IPS-20b (cell line): ENCODE measurements around the gene ZNHIT2.
"Not testable (repeated sequence)": the region's sequence is repeated elsewhere in the genome, so short reads cannot be mapped to it uniquely, and the experiment has no call there.

Experiments used
- H3K27ac ChIP-seq: one replicate; pipeline ENCODE4 v1.5.1; 2013; ENCODE audit warnings: low read length
- H3K27me3 ChIP-seq: 2 replicates; pipeline ENCODE4 v1.6.1; 2013; ENCODE audit warnings: mild to moderate bottlenecking, low read length, inconsistent platforms; ENCODE audit not compliant: insufficient read depth
- H3K36me3 ChIP-seq: 2 replicates; pipeline ENCODE4 v1.6.1; 2013; ENCODE audit warnings: low read depth, mild to moderate bottlenecking, inconsistent platforms, low read length, moderate library complexity; ENCODE audit not compliant: insufficient read depth
- H3K4me1 ChIP-seq: 2 replicates; pipeline ENCODE4 v1.6.1; 2013; ENCODE audit warnings: mild to moderate bottlenecking, control low read depth, inconsistent platforms, low read length, moderate library complexity; ENCODE audit not compliant: insufficient read depth
- H3K4me3 ChIP-seq: 2 replicates; pipeline ENCODE4 v1.5.1; 2013; ENCODE audit warnings: mild to moderate bottlenecking, low read length, inconsistent platforms
- H3K9ac ChIP-seq: 2 replicates; pipeline ENCODE4 v1.6.1; 2013; ENCODE audit warnings: low read depth, mild to moderate bottlenecking, inconsistent platforms, low read length, moderate library complexity
- H3K9me3 ChIP-seq: 2 replicates; pipeline ENCODE4 v1.6.1; 2013; ENCODE audit warnings: mild to moderate bottlenecking, low read depth, low read length, inconsistent platforms; ENCODE audit not compliant: insufficient read depth

ZNHIT2 gene

GRCh38 chr11:65150509-65151299 lies 33.2 kb upstream of the ZNHIT2 start:
- Histone ChIP-seq H3K9ac (no peak overlapping the region), H3K4me3 (no peak overlapping the region), H3K27ac (no peak overlapping the region), H3K4me1 (no peaks in the 10 kb centered on the region), H3K36me3 (no peaks in the 10 kb centered on the region), H3K27me3 (0 out of 2 replicates have a peak, but pooled peaks cover 3% of the 10 kb centered on the region), H3K9me3 (no peaks in the 10 kb centered on the region)

DNA sequence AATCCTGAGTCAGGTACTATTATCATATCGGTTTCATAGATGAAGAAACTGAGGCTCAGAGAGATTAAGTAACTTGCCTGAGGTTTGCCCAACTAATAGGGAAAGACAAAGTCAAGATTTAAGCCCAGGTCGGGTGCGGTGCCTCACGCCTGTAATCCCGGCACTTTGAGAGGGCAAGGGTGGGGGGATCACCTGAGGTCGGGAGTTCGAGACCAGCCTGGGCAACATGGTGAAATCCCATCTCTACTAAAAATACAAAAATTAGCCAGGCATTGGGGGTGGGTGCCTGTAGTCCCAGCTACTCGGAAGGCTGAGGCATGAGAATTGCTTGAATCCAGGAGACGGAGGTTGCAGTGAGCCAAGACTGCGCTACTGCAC lies 32.6 kb upstream of the ZNHIT2 start:
- not testable (repeated sequence) for H3K27ac ChIP-seq, H3K4me3 ChIP-seq

GRCh38 chr11:65148657-65149056 lies 31.2 kb upstream of the ZNHIT2 start:
- H3K4me3 ChIP-seq, result no peak overlapping the region
- H3K9ac ChIP-seq, result no peak overlapping the region
- no peak overlapping the region for H3K27ac ChIP-seq
- H3K27me3 ChIP-seq, result 0 out of 2 replicates have a peak, but pooled peaks cover 3% of the 10 kb centered on the region
- no peaks in the 10 kb centered on the region for H3K4me1 ChIP-seq
- H3K9me3 ChIP-seq, result no peaks in the 10 kb centered on the region
- H3K36me3 ChIP-seq, result no peaks in the 10 kb centered on the region

More for the DNA sequence above, 32.6 kb upstream of the ZNHIT2 start:
- H3K36me3 ChIP-seq, H3K4me1 ChIP-seq, H3K9ac ChIP-seq, H3K9me3 ChIP-seq, H3K27me3 ChIP-seq: not testable (repeated sequence)

- no peaks in the 10 kb centered on the region for H3K36me3 ChIP-seq
- no peak overlapping the region for H3K4me3 ChIP-seq
- no peaks in the 10 kb centered on the region for H3K27me3 ChIP-seq
- no peaks in the 10 kb centered on the region for H3K9me3 ChIP-seq
- H3K27ac ChIP-seq, result no peak overlapping the region
- no peak overlapping the region for H3K9ac ChIP-seq
- no peaks in the 10 kb centered on the region for H3K4me1 ChIP-seq
These were observed 30.0 kb upstream of the ZNHIT2 start for GRCh38 chr11:65147352-65148075.

DNA sequence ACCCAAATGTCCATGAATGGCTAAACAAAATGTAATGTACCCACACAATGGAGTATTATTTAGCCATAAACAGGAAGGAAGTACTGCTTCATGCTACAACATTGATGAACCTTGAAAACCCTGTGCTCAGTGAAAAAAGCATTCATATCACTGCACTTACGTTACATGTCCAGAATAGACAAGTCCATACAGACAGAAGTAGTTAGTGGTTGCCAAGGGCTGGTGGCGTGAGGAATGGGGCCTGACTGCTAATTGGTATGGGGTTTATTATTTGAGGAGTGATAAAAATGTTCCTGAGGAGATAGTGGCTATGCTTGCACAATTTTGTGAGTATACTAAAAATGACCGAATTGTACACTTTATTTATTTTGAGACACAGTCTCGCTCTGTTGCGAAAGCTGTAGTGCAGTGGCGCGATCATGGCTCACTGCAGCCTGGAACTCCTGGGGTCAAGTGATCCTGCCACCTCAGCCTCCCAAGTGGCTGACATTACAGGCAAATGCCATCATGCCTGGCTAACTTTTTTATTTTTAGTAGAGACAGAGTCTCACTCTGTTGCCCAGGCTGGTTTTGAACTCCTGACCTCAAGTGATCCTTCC lies 24.5 kb upstream of the ZNHIT2 start:
- Histone ChIP-seq H3K9me3 (no peaks in the 10 kb centered on the region), H3K4me1 (no peaks in the 10 kb centered on the region), H3K9ac (no peak overlapping the region)

DNA sequence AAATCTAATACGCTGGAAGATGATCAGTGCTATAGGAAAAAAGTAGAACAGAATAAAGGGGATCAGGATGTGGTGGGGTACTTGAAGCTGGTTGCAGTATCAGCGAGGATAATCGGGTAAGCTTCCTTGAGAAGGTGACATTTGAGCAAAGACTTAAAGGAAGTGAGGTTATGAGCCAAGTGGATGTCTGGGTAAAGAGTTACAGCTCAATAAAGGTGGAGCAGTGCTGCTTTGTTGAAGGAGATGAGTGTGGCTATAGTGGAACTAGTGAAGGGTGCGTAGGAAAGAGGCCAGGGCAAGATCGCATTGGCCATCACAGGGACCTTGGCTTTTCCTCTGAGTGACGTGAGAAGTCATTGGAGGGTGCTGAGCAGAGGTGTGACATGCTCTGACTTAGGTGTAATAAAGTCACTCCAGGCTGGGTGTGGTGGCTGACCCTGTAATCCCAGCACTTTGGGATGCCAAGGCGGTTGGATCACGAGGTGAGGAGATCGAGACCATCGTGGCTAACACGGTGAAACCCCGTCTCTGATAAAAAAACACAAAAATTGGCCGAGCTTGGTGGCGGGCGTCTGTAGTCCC lies 19.1 kb upstream of the ZNHIT2 start:
- Histone ChIP-seq H3K27ac (no peak overlapping the region), H3K27me3 (peaks cover 17% of the 10 kb centered on the region), H3K36me3 (peaks cover 11% of the 10 kb centered on the region), H3K9me3 (no peaks in the 10 kb centered on the region), H3K9ac (no peak overlapping the region), H3K4me3 (no peak overlapping the region), H3K4me1 (no peaks in the 10 kb centered on the region)

More for the DNA sequence above, 24.5 kb upstream of the ZNHIT2 start:
- peaks cover 17% of the 10 kb centered on the region for H3K27me3 ChIP-seq
- H3K36me3 ChIP-seq, result no peaks in the 10 kb centered on the region
- no peak overlapping the region for H3K27ac ChIP-seq
- no peak overlapping the region for H3K4me3 ChIP-seq

GRCh38 chr11:65135633-65136145 lies 18.2 kb upstream of the ZNHIT2 start:
- Histone ChIP-seq H3K27ac (peak overlapping the region; percentile 49), H3K4me3 (peak overlapping the region; percentile 88), H3K36me3 (peaks cover 20% of the 10 kb centered on the region), H3K27me3 (peaks cover 8% of the 10 kb centered on the region), H3K9me3 (no peaks in the 10 kb centered on the region), H3K4me1 (no peaks in the 10 kb centered on the region), H3K9ac (peak overlapping the region; percentile 87; the same call in 1 of the 2 replicates)

DNA sequence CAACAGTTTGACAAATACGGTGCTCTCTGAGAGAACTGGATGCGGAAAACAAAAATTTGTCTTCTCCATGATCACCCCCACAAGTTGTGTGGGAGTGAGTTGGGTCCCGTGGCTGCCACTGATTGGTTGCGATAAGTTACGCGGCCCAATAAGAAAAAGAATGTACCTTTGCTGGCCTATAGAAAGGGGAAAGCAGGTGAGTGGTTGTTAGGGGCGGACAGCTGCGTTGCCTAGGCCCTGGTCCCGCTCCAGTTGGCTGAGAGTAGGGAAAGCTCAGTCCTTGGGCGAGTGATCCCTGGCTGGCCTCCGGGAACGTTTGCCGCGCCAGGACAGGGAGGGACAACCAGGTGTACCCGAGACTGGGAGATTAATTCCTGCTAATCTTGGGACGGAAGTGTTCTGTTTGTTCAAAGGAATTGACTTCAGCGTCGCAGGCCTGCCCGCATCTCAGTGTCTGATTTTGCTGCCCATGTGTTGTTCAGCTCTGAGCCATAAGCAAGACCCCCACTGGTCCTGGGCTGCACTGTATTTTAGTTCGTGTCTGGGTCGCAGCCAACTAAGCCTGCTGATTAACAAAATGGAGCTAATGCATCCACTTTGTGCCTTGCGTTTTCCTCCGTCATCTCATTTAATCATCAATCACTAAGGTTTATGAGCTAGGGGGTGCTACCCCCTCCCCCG lies 17.6 kb upstream of the ZNHIT2 start:
- Histone ChIP-seq H3K27me3 (0 out of 2 replicates have a peak, but pooled peaks cover 2% of the 10 kb centered on the region), H3K4me3 (peak overlapping the region; percentile 88), H3K9me3 (no peaks in the 10 kb centered on the region), H3K9ac (peak overlapping the region; percentile 87), H3K36me3 (peaks cover 25% of the 10 kb centered on the region), H3K4me1 (no peaks in the 10 kb centered on the region), H3K27ac (peak overlapping the region; percentile 97)

DNA sequence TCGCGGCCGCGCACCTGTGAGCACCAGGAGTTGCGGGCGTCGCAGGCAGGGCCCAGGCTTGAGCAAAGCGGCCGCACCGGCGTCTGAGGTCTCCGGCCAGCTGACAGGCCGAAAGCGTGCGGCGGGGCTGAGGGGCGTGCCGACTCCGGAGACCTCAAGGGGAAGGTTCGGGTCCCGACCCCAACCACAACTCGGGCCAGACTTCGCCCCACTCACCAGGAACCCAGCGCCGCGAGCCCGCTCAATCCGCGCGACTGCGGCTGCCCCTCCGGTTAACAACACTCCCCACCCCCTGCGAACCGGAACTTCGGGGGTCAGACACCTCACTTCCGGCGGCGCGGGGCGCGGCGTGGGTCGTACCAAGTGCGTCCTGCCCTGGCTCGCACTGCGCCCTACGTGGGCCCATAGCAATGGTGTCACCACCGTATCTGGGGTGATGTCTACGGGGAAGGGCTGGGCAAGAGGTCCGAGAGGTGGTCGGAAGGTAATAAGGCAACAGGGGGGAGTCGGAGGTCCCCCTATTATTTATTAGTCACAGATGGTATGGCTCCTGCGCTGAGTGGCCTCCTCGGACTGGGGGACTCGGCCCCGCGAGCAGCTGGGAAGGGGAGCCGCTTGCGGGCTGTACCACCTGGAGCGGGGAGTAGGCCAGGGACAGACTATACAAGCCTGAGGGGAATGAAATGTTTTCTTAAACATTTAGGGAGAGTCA lies 16.9 kb upstream of the ZNHIT2 start, which contains the start of gene SYVN1:
TSS of gene SYVN1 (minus strand) at position 280 of the 712 bp plus-strand sequence. CDS start 918 bp downstream, outside the sequence.
- peak within 1 kb of the TSS; percentile 97 for H3K27ac ChIP-seq
- peak within 1 kb of the TSS; percentile 87 for H3K9ac ChIP-seq
- H3K9me3 ChIP-seq, result no peaks in the 10 kb centered on the region
- peaks cover 32% of the 10 kb centered on the region for H3K36me3 ChIP-seq
- H3K27me3 ChIP-seq, result no peaks in the 10 kb centered on the region
- no peaks in the 10 kb centered on the region for H3K4me1 ChIP-seq
- peak within 1 kb of the TSS; percentile 88 for H3K4me3 ChIP-seq

- Histone ChIP-seq H3K27ac (no peak overlapping the region), H3K4me3 (peak overlapping the region; percentile 88), H3K9ac (peak overlapping the region; percentile 87), H3K9me3 (no peaks in the 10 kb centered on the region), H3K27me3 (no peaks in the 10 kb centered on the region), H3K4me1 (no peaks in the 10 kb centered on the region), H3K36me3 (peaks cover 39% of the 10 kb centered on the region)
These were observed 16.2 kb upstream of the ZNHIT2 start for GRCh38 chr11:65133724-65134123.
